GM18505 (cell line): ENCODE measurements around the gene HTR7.

Source experiments
- ATAC-seq: cut with Tn5 transposase; IDR thresholded peaks from one replicate; pipeline ENCODE4 v1.9.1; 2021; ENCODE audit not compliant: unreplicated experiment
- POLR2A ChIP-seq: IDR thresholded peaks from 4 replicates; pipeline ENCODE4 v1.6.1; 2011; ENCODE audit warnings: borderline replicate concordance; ENCODE audit not compliant: insufficient read depth, insufficient read length; ENCODE audit errors: extremely low read depth

Gene HTR7

GRCh38 chr10:90779548-90779947, 78.3 kb downstream of the HTR7 start:
- TF ChIP-seq POLR2A, result no peak
- no peak for ATAC-seq

GRCh38 chr10:90777621-90778020, 80.2 kb downstream of the HTR7 start:
- TF ChIP-seq POLR2A, result no peak
- ATAC-seq, result no peak

GRCh38 chr10:90775351-90776028, 82.3 kb downstream of the HTR7 start:
- TF ChIP-seq POLR2A, result no peak
- ATAC-seq, result no peak

GRCh38 chr10:90769946-90770841, 87.6 kb downstream of the HTR7 start:
- ATAC-seq, result no peak
- no peak for TF ChIP-seq POLR2A

GRCh38 chr10:90751107-90751997, 106.5 kb downstream of the HTR7 start:
- ATAC-seq, result peak; percentile 73
- TF ChIP-seq POLR2A, result no peak

- ATAC-seq, result no peak
- TF ChIP-seq POLR2A, result no peak
These were observed 111.0 kb downstream of the HTR7 start for GRCh38 chr10:90746829-90747228.

- no peak for ATAC-seq
- TF ChIP-seq POLR2A, result no peak
These were observed 112.3 kb downstream of the HTR7 start for GRCh38 chr10:90745565-90745964.

GRCh38 chr10:90743291-90743690, 114.5 kb downstream of the HTR7 start:
- TF ChIP-seq POLR2A, result no peak
- ATAC-seq, result no peak

GRCh38 chr10:90741926-90742565, 115.8 kb downstream of the HTR7 start:
- no peak for ATAC-seq
- TF ChIP-seq POLR2A, result no peak

- no peak for ATAC-seq
- TF ChIP-seq POLR2A, result no peak
These were observed 117.6 kb downstream of the HTR7 start for GRCh38 chr10:90740265-90740664.

- ATAC-seq, result no peak
- TF ChIP-seq POLR2A, result no peak
These were observed 119.0 kb downstream of the HTR7 start for GRCh38 chr10:90738885-90739284.

- no peak for ATAC-seq
- no peak for TF ChIP-seq POLR2A
These were observed 123.4 kb downstream of the HTR7 start for GRCh38 chr10:90734415-90734814.

GRCh38 chr10:90732581-90732980, 125.3 kb downstream of the HTR7 start:
- no peak for ATAC-seq
- TF ChIP-seq POLR2A, result no peak
